HCT116 (cell line): ENCODE data around the gene GALT. TPM values are rescaled to one million over a fixed set of nuclear protein-coding genes. Genes with fewer than 3 reads are reported as not detected.

ENCODE experiments used
- ATAC-seq: fragments of 200-7000 bp; cut with Tn5 transposase; 2 replicates; pipeline ENCODE4 v1.9.1; 2020; ENCODE audit warnings: mild to moderate bottlenecking, moderate library complexity
- BruUV-seq: library from RNA; stranded (reverse); fragments of 400-500 nt; replicated peaks from 2 replicates; lab custom pipeline; 2021; lab: Mats Ljungman, UMichigan
- CTCF ChIA-PET: fragments of 300-600 bp; sonication (Branson Sonifier 250); formaldehyde crosslinking; loops from one replicate; lab custom pipeline; 2021; ENCODE audit warnings: antibody characterized with exemption; lab: Charles Lee
- POLR2A ChIA-PET: fragments of 300-600, 350-600 bp; sonication (Branson Sonifier 250); formaldehyde crosslinking; loops from one replicate; lab custom pipeline; 2021; ENCODE audit warnings: antibody characterized with exemption; lab: Charles Lee
- RAD21 ChIA-PET, 2 experiments: fragments of 300-600 bp; sonication (Branson Sonifier 250); formaldehyde crosslinking; loops; one replicate each; lab custom pipeline; 2023; ENCODE audit warnings: low total read pairs in 2 of 2; ENCODE audit not compliant: uncharacterized antibody in 2 of 2, unreplicated experiment in 2 of 2, low non-redundant PET in 1 of 2; lab: Charles Lee
- DNase-seq: peaks from one replicate; pipeline ENCODE4 v3.0.0-alpha.2; 2010; ENCODE audit warnings: low read depth, low spot score
- H2AFZ ChIP-seq: fragments of 200-600 bp; shearing (Covaris generic), sonication (generic); 2 replicates; pipeline ENCODE4 v1.6.1; 2017; ENCODE audit warnings: low read depth, mixed run types, mixed read lengths, antibody characterized with exemption, low read length; ENCODE audit not compliant: poor library complexity, severe bottlenecking
- H3K27ac ChIP-seq: 2 replicates; pipeline ENCODE4 v1.5.1; 2012; ENCODE audit warnings: low read depth, low read length
- H3K27me3 ChIP-seq: fragments of 200-600 bp; sonication (generic); 2 replicates; pipeline ENCODE4 v1.6.1; 2016; ENCODE audit warnings: mixed run types, low read length, mixed read lengths; ENCODE audit not compliant: insufficient read depth
- H3K36me3 ChIP-seq, 2 experiments: fragments of 200-500 bp in 1 of 2; fragments of 200-600 bp in 1 of 2; sonication (Bioruptor generic) in 1 of 2; sonication (generic) in 1 of 2; 2 replicates each; pipeline versions ENCODE4 v1.5.1 to v1.6.1; 2014 to 2016; ENCODE audit warnings: low read length in 2 of 2, inconsistent platforms in 1 of 2, mixed read lengths in 1 of 2, mixed run types in 1 of 2; ENCODE audit not compliant: insufficient read depth in 2 of 2, control insufficient read depth in 1 of 2
- H3K4me1 ChIP-seq, 2 experiments: fragments of 200-600 bp in 1 of 2; sonication (generic) in 1 of 2; 2 replicates each; pipeline versions ENCODE4 v1.5.1 to v1.6.1; 2012 to 2017; ENCODE audit warnings: low read length in 2 of 2, inconsistent platforms in 1 of 2, mild to moderate bottlenecking in 1 of 2, mixed read lengths in 1 of 2, mixed run types in 1 of 2, moderate library complexity in 1 of 2; ENCODE audit not compliant: insufficient read depth in 2 of 2, control insufficient read depth in 1 of 2
- H3K4me2 ChIP-seq: fragments of 200-600 bp; sonication (generic); 2 replicates; pipeline ENCODE4 v1.6.1; 2017; ENCODE audit warnings: mixed run types, low read length, mixed read lengths
- H3K4me3 ChIP-seq, 2 experiments: fragments of 200-600 bp in 1 of 2; sonication (generic) in 1 of 2; replicated peaks in 1 of 2; 2 replicates each; pipeline ENCODE4 v1.5.1; 2011 to 2016; ENCODE audit warnings: low read length in 2 of 2, control low read depth in 1 of 2, low read depth in 1 of 2, mild to moderate bottlenecking in 1 of 2, mixed read lengths in 1 of 2, mixed run types in 1 of 2
- H3K79me2 ChIP-seq: fragments of 200-600 bp; sonication (generic); 2 replicates; pipeline ENCODE4 v1.6.1; 2017; ENCODE audit warnings: mild to moderate bottlenecking, mixed run types, low read length, moderate library complexity, mixed read lengths; ENCODE audit not compliant: insufficient read depth
- H3K9ac ChIP-seq: fragments of 200-600 bp; sonication (generic); 2 replicates; pipeline ENCODE4 v1.6.1; 2016; ENCODE audit warnings: low read length, mixed read lengths
- H3K9me2 ChIP-seq: fragments of 200-600 bp; sonication (generic), shearing (Covaris generic); 2 replicates; pipeline ENCODE4 v1.6.1; 2017; ENCODE audit warnings: mixed run types, mild to moderate bottlenecking, moderate library complexity; ENCODE audit not compliant: insufficient read depth
- H3K9me3 ChIP-seq, 2 experiments: fragments of 200-500 bp in 1 of 2; fragments of 200-600 bp in 1 of 2; sonication (Bioruptor generic) in 1 of 2; sonication (generic) in 1 of 2; 2 replicates each; pipeline ENCODE4 v1.6.1; 2014 to 2017; ENCODE audit warnings: low read length in 2 of 2, mixed read lengths in 2 of 2, inconsistent platforms in 1 of 2, low read depth in 1 of 2, mild to moderate bottlenecking in 1 of 2, mixed run types in 1 of 2, moderate library complexity in 1 of 2; ENCODE audit not compliant: control insufficient read depth in 1 of 2, insufficient read depth in 1 of 2
- H4K20me1 ChIP-seq: fragments of 200-600 bp; sonication (generic), shearing (Covaris generic); 2 replicates; pipeline ENCODE4 v1.6.1; 2017; ENCODE audit warnings: mixed run types, mild to moderate bottlenecking, moderate library complexity; ENCODE audit not compliant: insufficient read depth
- CBX3 ChIP-seq: IDR thresholded peaks from 2 replicates; pipeline ENCODE4 v1.6.1; 2012; ENCODE audit warnings: low read depth
- CEBPB ChIP-seq: IDR thresholded peaks from 2 replicates; pipeline ENCODE4 v1.6.1; 2012; ENCODE audit warnings: low read depth
- EGR1 ChIP-seq: IDR thresholded peaks from 2 replicates; pipeline ENCODE4 v1.6.1; 2012; ENCODE audit warnings: low read depth
- ELF1 ChIP-seq: IDR thresholded peaks from 2 replicates; pipeline ENCODE4 v1.6.1; 2012; ENCODE audit warnings: low read depth, borderline replicate concordance
- EZH2 ChIP-seq: fragments of 200-600 bp; sonication (generic); IDR thresholded peaks from 2 replicates; pipeline ENCODE4 v1.6.1; 2017; ENCODE audit warnings: antibody characterized with exemption, mixed run types
- JUND ChIP-seq: IDR thresholded peaks from 2 replicates; pipeline ENCODE4 v1.6.1; 2012
- POLR2A ChIP-seq: IDR thresholded peaks from 2 replicates; pipeline ENCODE4 v1.7.0; 2011; ENCODE audit warnings: borderline replicate concordance; ENCODE audit not compliant: insufficient read depth, insufficient read length; ENCODE audit errors: extremely low read depth
- SP1 ChIP-seq: IDR thresholded peaks from 2 replicates; pipeline ENCODE4 v1.6.1; 2012; ENCODE audit warnings: low read depth
- SRF ChIP-seq: IDR thresholded peaks from 2 replicates; pipeline ENCODE4 v1.6.1; 2012; ENCODE audit warnings: low read depth
- TCF7L2 ChIP-seq: IDR thresholded peaks from 2 replicates; pipeline ENCODE4 v1.7.0; 2011; ENCODE audit warnings: borderline replicate concordance, inconsistent platforms; ENCODE audit not compliant: insufficient read depth, insufficient read length; ENCODE audit errors: extremely low read depth
- YY1 ChIP-seq: IDR thresholded peaks from 2 replicates; pipeline ENCODE4 v1.6.1; 2011; ENCODE audit warnings: low read length, low read depth, moderate library complexity, mild to moderate bottlenecking; ENCODE audit not compliant: insufficient replicate concordance; ENCODE audit errors: extremely low read depth
- ZFX ChIP-seq: fragments of 450-650 bp; IDR thresholded peaks from 2 replicates; pipeline ENCODE4 v1.6.1; 2017
- ZNF274 ChIP-seq: fragments of 200-500 bp; sonication (Bioruptor generic); IDR thresholded peaks from 2 replicates; pipeline ENCODE4 v1.6.1; 2014; ENCODE audit warnings: mild to moderate bottlenecking, low read depth, low read length, inconsistent platforms
- intact Hi-C: fragments of 100-400 bp; cut with micrococcal nuclease; formaldehyde crosslinking; loops from 2 replicates; pipeline ENCODE4 v1.10.0; 2022
- total RNA-seq: library from RNA; stranded (reverse); gene quantifications from one replicate; pipeline ENCODE4 v1.2.1, GENCODE V29; 2021; ENCODE audit not compliant: unreplicated experiment
- TF ChIP-seq, protein P1 (sequence below): IDR thresholded peaks from 2 replicates; pipeline ENCODE4 v1.6.1; 2011; ENCODE audit warnings: mild to moderate bottlenecking, low read length, moderate library complexity; ENCODE audit not compliant: insufficient replicate concordance; ENCODE audit errors: extremely low read depth

The GALT gene
- total RNA-seq, 1 experiment from 2014 or later, result 28.2 TPM

DNA sequence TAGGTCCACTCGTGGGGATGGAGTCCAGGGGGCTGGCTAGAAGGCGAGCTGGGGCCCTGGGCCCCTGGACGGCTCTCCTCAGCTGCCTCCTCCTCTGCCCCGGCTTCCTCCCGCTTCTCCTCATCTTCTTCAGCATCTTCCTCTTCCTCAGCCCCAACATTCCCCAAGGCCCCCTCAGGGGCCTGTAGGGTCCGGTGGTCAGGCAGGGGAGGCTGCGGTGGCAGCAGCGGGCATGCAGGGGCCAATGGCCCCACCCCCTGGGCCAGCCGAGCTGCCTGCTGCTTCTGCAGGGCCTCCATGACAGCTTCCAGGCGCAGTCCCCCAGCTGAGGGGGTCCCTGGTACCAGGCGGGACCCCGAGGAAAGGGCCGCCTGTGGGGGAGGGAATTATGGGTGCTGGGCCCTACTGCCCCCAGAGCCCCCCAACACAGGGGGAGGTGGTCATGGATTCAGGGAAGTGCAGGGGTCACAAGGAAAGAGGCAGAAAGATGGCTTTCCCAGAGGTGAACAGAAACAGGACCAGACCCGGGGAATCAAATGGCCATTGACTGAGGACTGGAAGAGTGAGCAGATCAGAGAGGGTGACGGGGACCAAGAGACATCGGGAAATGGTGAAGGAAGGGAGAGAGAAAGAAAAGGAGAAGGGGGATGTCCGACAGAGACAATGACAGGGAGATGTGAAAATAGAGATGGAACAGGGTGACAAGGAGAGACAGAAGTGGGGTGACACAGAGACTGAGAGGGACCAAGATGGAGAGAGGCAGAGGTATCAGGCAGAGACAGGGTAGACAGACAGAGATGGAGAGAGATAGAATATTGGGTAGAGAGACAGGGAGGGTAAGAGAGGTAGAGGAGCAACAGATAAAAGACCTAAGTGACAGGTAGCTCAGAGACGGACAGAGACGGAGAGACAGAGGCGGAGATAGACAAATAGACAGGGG, 18.5 kb upstream of the GALT start:
- H3K9me3 ChIP-seq, result no peaks in the 10 kb centered on the region
- H3K4me3 ChIP-seq, result peak overlapping the region; percentile 36 to 49
- H3K4me1 ChIP-seq, result peaks cover 6 to 26% of the 10 kb centered on the region in 2 experiments
- no peaks in the 10 kb centered on the region for H3K36me3 ChIP-seq
- 0 out of 2 replicates have a peak overlapping the region, but pooled peaks have one; percentile 7 for H3K9ac ChIP-seq
- DNase-seq, result no peak
- ChIA-PET POLR2A (interaction anchor here (1.7 kb wide), 1 partner anchor 10 kb away, joined by 7 read pairs; the partner anchor contains the start of gene SIGMAR1), RAD21 (no interaction called here), CTCF (no interaction called here)
- no peaks in the 10 kb centered on the region for H3K9me2 ChIP-seq
- H3K4me2 ChIP-seq, result peak overlapping the region; percentile 75
- no peak overlapping the region for H3K27ac ChIP-seq
- no peaks in the 10 kb centered on the region for H3K79me2 ChIP-seq
- TF ChIP-seq EZH2 (no peak), SP1 (no peak)
- H4K20me1 ChIP-seq, result no peaks in the 10 kb centered on the region
- peak overlapping the region; percentile 86 for H2AFZ ChIP-seq
- ATAC-seq, result 0 out of 2 replicates have a peak, but pooled peaks have one; percentile 1
- intact Hi-C loops, result no loop called here
- no TSS peak for BruUV-seq
- H3K27me3 ChIP-seq, result peaks cover 8% of the 10 kb centered on the region; the same call in 1 of the 2 replicates

DNA sequence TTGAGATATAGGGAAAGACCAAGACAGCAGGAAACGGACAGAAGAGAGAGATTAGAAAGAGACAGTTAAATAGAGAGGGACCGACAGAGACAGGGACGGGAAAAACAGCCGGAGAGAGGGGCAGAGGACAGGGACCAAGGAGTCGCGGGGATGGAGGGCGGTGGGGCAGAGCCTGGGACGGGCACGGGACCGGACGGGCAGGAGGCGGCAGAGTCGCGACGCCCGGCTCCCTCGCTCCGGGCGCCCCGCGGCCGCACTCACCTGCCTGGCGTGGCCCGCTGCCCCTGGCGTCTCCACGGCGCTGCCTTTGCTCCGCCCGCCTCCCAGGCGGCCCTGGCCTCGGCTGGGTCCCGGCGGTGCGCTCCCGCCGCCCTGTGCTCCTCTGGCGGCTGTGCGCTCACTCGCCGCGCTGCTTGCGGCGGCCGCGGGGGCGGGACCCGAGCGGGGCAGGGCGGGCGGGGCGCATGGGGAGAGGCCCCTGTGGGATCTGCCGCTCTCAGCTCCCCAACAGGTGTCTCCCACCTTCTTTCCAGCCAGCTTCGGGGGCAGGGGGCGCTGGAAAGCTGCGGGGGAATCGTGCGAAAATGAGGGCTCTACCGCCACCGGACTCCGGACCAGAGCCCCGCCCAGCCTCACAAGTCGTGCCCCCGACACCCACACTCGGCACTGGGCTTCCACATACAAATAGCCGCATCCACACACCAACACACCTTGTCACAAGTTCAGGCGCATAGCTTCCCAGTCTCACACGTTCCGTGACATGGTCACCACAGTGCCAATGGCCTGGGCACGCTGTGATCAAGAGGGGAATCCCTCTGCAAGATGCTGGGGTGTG, 17.6 kb upstream of the GALT start, which contains the start of gene ARID3C:
Gene ARID3C (minus strand): TSS at position 411 of the 835 bp plus-strand sequence. CDS start 1,052 bp downstream, outside the sequence.
- CTCF ChIA-PET, result no interaction called here
- TF ChIP-seq CBX3 (no peak), SRF (no peak), POLR2A (no peak), EGR1 (no peak), CEBPB (no peak), ZNF274 (no peak), ZFX (no peak), TCF7L2 (no peak), ELF1 (no peak), JUND (no peak), YY1 (no peak)
- TF ChIP-seq, protein P1, sequence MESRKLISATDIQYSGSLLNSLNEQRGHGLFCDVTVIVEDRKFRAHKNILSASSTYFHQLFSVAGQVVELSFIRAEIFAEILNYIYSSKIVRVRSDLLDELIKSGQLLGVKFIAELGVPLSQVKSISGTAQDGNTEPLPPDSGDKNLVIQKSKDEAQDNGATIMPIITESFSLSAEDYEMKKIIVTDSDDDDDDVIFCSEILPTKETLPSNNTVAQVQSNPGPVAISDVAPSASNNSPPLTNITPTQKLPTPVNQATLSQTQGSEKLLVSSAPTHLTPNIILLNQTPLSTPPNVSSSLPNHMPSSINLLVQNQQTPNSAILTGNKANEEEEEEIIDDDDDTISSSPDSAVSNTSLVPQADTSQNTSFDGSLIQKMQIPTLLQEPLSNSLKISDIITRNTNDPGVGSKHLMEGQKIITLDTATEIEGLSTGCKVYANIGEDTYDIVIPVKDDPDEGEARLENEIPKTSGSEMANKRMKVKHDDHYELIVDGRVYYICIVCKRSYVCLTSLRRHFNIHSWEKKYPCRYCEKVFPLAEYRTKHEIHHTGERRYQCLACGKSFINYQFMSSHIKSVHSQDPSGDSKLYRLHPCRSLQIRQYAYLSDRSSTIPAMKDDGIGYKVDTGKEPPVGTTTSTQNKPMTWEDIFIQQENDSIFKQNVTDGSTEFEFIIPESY, result no peak
- peak within 1 kb of the TSS; percentile 36 to 49 for H3K4me3 ChIP-seq

More for the DNA sequence above, 17.6 kb upstream of the GALT start, which contains the start of gene ARID3C:
- Histone ChIP-seq H3K27me3 (peaks cover 8% of the 10 kb centered on the region; the same call in 1 of the 2 replicates), H3K79me2 (no peaks in the 10 kb centered on the region), H3K9me2 (no peaks in the 10 kb centered on the region), H3K4me1 (peaks cover 8 to 29% of the 10 kb centered on the region in 2 experiments), H2AFZ (peak within 1 kb of the TSS; percentile 86), H3K9me3 (no peaks in the 10 kb centered on the region), H3K4me2 (peak within 1 kb of the TSS; percentile 75), H3K27ac (no peak within 1 kb of the TSS), H3K36me3 (no peaks in the 10 kb centered on the region), H3K9ac (0 out of 2 replicates have a peak within 1 kb of the TSS, but pooled peaks have one; percentile 7), H4K20me1 (no peaks in the 10 kb centered on the region)
- ATAC-seq (peak; percentile 91), DNase-seq (no peak)
- BruUV-seq, result no TSS peak
- intact Hi-C loops, result no loop called here
- ChIA-PET POLR2A (interaction anchor here (1.5 to 1.7 kb wide), 2 partner anchors 9 kb away, joined by 3 to 7 read pairs; partner anchors contain the start of genes DCTN3 and SIGMAR1), RAD21 (no interaction called here)
